NCI-H510A (cell line): ENCODE results near the gene WDR54.
"Not testable (repeated sequence)": the region's sequence is repeated elsewhere in the genome, so short reads cannot be mapped to it uniquely, and the experiment has no call there.

Experiments used
- DNase-seq: peaks from one replicate; lab custom pipeline; 2025; lab: John Stamatoyannopoulos, UW

Gene WDR54

GRCh38 chr2:74429487-74430451 is 8.2 kb downstream of the WDR54 start:
- no peak for DNase-seq

DNA sequence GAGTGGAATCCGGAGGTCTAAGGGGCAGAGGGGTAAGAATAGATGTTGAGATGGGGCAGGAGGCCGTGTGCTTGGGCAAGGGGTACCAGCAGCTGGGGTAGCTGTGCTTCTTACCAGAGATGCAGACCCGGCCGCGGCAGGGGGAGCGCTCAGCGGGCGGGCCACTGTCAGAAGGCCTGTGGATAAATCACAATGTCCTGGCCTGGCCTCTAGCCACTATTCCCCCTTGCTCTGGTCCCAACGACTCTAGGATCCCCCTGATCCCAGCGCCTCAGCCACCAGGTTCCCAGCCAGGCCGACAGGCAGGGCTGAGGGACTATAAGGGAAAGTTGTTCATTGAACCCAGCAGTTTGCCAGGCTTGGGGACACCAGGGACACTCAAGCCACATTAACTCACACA is 9.0 kb downstream of the WDR54 start:
- no peak for DNase-seq

GRCh38 chr2:74436111-74436805 is 14.7 kb downstream of the WDR54 start:
- no peak for DNase-seq

DNA sequence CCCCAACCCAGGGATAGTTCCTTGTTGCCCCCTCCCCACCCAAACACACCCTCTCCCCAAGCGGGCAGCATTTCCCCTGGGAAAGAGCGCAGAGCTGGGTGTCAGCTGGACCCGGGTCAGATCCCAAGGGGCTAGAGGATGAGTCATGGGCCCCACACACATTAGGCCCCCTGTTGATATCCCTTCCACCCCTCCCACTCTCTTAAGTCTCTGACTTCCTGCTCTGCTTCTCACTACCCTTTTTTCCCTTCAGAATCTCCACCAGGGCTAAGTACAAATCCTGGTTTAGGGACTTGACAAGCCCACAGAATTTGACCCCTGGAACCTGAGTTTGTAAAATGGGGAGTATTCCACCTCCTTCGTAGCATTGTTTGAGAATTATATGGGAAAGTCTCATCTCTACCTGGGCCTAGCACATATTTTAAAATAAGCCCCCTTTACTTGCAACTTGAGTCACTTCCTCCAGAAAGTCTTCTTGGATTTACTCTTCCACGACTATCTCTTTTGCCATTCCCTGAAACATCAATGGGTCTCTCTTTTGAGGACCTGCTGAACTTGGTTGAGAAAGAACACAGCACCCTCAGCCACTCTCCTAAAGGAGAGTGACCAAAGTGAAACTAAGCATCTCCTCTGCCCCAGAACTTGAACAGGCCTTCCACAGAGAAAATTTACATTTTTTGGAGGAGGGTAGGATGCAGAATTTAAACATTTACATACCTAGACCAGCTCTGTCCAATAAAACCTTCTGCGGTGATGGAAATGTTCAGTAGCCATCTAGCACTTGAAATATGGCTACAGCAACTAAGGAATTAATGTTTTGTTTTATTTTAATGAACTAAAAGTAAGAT is 15.5 kb downstream of the WDR54 start:
- DNase-seq = no peak

DNA sequence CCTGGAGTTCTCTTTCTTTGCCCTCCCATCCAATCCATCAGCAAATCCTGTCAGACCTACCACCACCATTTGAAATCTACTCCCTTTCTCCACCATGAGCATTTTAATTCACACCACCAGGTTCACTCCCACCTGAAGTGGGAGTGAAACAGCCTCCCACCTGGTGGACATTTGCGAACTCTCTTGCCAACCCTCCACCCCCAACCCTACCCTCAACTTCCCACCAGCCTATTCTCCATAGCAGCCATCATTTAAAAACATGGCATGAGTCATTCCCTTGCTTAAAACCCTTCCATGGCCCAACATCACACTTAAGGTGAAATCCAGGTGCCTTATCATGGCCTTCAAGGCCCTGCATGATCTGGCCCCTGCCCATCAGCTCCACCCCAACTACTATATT is 16.7 kb downstream of the WDR54 start:
- DNase-seq = no peak

- DNase-seq = no peak
Observed at GRCh38 chr2:74439373-74439772, 17.8 kb downstream of the WDR54 start.

- no peak for DNase-seq
Observed at GRCh38 chr2:74439803-74440377, 18.4 kb downstream of the WDR54 start.

GRCh38 chr2:74440378-74441169 is 19.0 kb downstream of the WDR54 start:
- DNase-seq = peak; percentile 75

- DNase-seq = no peak
Observed at GRCh38 chr2:74441170-74441689, 19.7 kb downstream of the WDR54 start.

DNA sequence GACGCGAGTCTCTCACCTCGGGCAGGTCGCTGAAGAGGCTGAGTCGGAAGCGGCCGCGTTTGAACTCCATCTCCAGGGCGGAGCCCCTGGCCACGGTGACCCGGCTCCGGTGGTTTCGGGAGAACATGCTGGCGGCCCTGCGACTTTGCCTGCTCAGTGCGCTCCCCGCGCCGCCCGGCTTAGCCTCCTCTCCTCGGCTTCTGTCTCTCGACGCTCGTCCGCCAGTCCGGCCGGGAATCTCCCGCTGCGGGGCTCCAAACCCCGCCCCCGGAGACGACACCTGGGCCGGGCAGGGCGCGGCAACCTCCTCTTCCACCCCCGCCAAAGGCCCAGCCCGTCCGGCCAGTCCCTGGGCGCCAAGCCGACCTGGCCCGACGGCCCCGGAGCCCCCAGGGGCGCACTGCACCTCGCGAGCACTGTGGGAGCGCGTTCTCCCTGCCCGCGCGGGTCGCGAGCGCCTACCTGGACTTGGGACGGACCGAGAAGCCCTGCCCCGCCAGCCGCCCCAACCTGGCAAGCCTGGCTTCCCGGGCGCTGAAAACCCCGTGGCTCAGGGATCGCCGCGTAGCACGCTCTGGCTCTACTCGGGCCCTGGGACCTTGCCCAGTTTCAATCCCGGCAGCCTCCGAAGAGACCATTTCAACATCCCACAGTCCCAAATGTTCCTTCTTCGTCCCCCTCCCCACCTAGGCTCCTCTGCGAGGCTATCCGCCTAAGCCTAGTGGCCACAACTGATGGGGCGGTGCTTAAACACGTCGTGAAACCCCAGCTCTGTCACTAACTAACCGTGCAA is 20.4 kb downstream of the WDR54 start, which contains the start of gene RTKN:
Gene RTKN (minus strand): TSS at position 248 of the 793 bp plus-strand sequence. CDS start 121 bp downstream, at position 127.
- peak; percentile 75 for DNase-seq

GRCh38 chr2:74442483-74443297 is 21.2 kb downstream of the WDR54 start:
- not testable (repeated sequence) for DNase-seq

DNA sequence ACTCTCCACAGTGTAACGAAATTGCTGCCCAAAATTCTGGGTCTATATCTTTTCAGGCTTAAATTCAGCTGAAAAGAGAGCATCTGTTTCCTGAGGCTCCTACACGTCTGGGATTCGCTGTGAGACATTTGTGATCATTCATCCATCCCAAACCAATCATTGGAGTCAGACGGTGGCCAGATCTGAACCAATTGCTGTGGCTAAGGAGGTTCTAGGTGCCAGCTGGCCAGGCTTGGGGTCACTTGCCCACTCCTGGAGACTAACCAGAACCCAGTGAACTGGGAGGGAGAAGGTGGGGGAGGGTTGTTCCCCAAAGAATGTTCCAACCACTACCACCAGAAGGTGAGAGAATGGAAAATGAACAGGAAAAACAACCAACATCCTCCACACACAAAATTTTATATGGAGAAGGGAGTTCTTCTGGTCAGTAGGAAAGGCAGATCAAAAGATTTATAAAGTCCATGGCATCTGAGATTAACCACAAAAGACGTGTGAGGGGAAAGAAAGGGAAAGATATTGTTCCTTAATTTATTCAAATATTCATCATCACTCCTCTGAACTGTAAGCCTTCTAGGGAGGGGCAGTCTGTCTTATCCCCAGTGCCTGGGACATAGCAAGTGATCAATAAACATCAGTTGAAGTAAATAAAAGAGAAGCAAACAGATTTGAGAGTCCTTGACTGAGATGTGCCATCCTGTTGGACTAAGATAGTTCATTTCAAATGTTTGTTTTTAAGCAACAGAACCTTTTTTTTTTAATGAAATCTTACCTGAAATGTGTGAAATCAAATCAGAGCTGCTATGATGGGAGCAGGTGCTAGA is 23.2 kb downstream of the WDR54 start:
- no peak for DNase-seq

GRCh38 chr2:74447230-74447999 is 25.9 kb downstream of the WDR54 start:
- no peak for DNase-seq

GRCh38 chr2:74448771-74449170 is 27.2 kb downstream of the WDR54 start:
- DNase-seq = no peak

DNA sequence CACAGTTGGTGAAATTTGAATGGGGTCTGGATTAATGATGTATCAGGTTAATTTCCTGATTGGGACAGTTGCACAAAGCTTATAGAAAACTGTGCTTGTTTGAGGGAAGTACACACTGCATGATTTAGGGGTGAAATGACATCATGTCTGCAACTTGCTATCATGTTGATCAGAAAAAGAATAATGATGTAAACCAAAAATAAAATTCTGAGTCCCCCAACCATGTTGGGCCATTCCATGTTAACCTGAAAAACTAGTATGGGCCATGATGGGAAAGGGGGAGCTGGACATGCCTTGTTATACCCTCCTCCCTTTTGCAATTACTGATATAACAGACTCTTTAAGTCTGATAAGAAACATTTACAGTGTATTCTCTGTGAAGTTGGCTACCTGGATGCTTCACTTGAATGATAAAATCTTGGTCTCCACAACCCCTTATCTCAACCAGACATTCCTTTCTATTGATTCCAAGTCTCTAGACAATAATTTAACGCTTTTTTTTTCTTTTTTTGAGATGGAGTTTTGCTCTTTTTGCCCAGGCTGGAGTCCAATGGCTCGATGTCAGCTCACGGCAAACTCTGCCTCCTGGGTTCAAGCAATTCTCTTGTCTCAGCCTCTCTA is 29.1 kb downstream of the WDR54 start:
- DNase-seq = no peak

DNA sequence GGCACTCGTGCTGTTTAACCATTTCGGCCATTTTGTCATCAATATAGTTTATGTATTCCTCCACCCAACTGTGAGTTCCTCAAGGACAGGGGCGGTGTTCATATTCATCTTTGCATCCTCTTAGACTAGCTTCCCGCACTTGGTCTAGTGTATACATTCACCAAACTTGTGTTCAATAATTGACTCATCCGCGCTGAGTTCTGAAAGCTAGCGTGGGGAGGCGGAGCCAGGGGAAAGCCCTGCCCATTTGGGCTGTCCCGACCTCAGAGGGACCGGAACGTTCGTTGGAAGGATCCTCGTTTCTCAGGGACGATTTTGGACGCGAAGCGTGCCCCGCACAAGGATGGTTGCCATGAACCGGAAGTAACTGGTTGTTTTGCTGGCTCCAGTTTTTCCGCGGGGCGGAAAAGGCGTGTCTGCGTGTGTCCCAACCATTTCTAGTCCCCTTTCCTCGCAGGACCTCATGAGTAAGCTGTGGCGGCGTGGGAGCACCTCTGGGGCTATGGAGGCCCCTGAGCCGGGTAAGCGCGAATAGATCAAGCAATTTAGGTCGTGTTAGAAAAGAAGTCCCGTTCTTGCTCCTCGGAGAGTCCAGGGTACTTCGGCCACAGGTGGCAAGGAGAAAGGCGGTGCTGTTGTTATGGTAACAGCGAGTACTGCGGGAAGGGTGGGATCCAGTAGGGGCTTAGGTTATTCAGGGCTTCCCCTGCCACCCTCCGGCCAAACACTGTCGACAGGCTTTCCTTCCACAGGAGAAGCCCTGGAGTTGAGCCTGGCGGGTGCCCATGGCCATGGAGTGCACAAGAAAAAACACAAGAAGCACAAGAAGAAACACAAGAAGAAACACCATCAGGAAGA is 33.4 kb downstream of the WDR54 start, which contains the start of gene INO80B:
Gene INO80B (plus strand): TSS at position 434 of the 858 bp plus-strand sequence. CDS start 30 bp downstream, at position 464.
- DNase-seq = peak; percentile 90
